GM12878 (cell line): ENCODE data around the gene TIAM1. TPM values are rescaled to one million over a fixed set of nuclear protein-coding genes. Genes with fewer than 3 reads are reported as not detected.

Experiments used
- ATAC-seq: fragments of 200-7000 bp; cut with Tn5 transposase; 3 replicates; pipeline ENCODE4 v1.9.1; 2020; ENCODE audit warnings: mild to moderate bottlenecking, moderate library complexity
- BruUV-seq: library from RNA; stranded (reverse); fragments of 400-500 nt; replicated peaks from 2 replicates; lab custom pipeline; 2021; lab: Mats Ljungman, UMichigan
- CTCF ChIA-PET: fragments of 300-600 bp; sonication (Branson Sonifier 250); formaldehyde crosslinking; extraction: SDS; loops from one replicate; lab custom pipeline; 2021; ENCODE audit warnings: inconsistent platforms; lab: Yijun Ruan, JAX
- POLR2A ChIA-PET: fragments of 350-600 bp; formaldehyde crosslinking; extraction: SDS; loops from one replicate; lab custom pipeline; 2021; ENCODE audit warnings: inconsistent platforms; lab: Charles Lee
- RAD21 ChIA-PET: fragments of 300-600 bp; sonication (Branson Sonifier 250); formaldehyde crosslinking; loops from one replicate; lab custom pipeline; 2023; ENCODE audit warnings: antibody characterized with exemption; ENCODE audit not compliant: unreplicated experiment; lab: Charles Lee
- SMC1A ChIA-PET: fragments of 300-600 bp; sonication (Branson Sonifier 250); formaldehyde crosslinking; loops from one replicate; lab custom pipeline; 2023; ENCODE audit not compliant: unreplicated experiment, uncharacterized antibody; lab: Charles Lee
- DNase-seq: peaks from one replicate; pipeline ENCODE4 v3.0.0-alpha.2; 2011; ENCODE audit warnings: low read depth, low spot score
- FAIRE-seq: peaks from 3 replicates; lab custom pipeline; 2011; peaks lifted over from hg19 to GRCh38; lab: Jason Lieb, UNC
- H2AFZ ChIP-seq: 2 replicates; pipeline ENCODE4 v1.6.0; 2011; ENCODE audit warnings: low read depth, low read length, control low read depth; ENCODE audit not compliant: control insufficient read depth
- H3K27ac ChIP-seq: 2 replicates; pipeline ENCODE4 v1.5.1; 2011; ENCODE audit warnings: control low read depth; ENCODE audit not compliant: control insufficient read depth, insufficient read depth
- H3K27me3 ChIP-seq, 2 experiments: replicated peaks in 1 of 2; 2 replicates each; pipeline versions ENCODE4 v1.6.0 to v1.6.1; 2011; ENCODE audit warnings: low read length in 1 of 2; ENCODE audit not compliant: control insufficient read depth in 2 of 2, insufficient read depth in 2 of 2
- H3K36me3 ChIP-seq, 2 experiments: 2 replicates each; pipeline ENCODE4 v1.5.1; 2011; ENCODE audit warnings: low read length in 1 of 2; ENCODE audit not compliant: control insufficient read depth in 2 of 2, insufficient read depth in 2 of 2
- H3K4me1 ChIP-seq: 2 replicates; pipeline ENCODE4 v1.6.1; 2011; ENCODE audit warnings: mild to moderate bottlenecking, low read length, moderate library complexity, mixed read lengths; ENCODE audit not compliant: control insufficient read depth, insufficient read depth
- H3K4me2 ChIP-seq: 2 replicates; pipeline ENCODE4 v1.6.0; 2011; ENCODE audit warnings: control low read depth; ENCODE audit not compliant: control insufficient read depth, insufficient read depth
- H3K4me3 ChIP-seq: fragments of 200-600 bp; sonication (generic); 2 replicates; pipeline ENCODE4 v1.5.1; 2016
- H3K79me2 ChIP-seq: 2 replicates; pipeline ENCODE4 v1.6.0; 2011; ENCODE audit warnings: low read length; ENCODE audit not compliant: control insufficient read depth, insufficient read depth
- H3K9ac ChIP-seq: 2 replicates; pipeline ENCODE4 v1.8.0; 2011; ENCODE audit warnings: low read length, control low read depth, mixed read lengths; ENCODE audit not compliant: control insufficient read depth, insufficient read depth
- H3K9me3 ChIP-seq: replicated peaks from 3 replicates; pipeline ENCODE4 v1.5.1; 2011; ENCODE audit warnings: mild to moderate bottlenecking, low read length; ENCODE audit not compliant: control insufficient read depth, insufficient read depth
- H4K20me1 ChIP-seq: 2 replicates; pipeline ENCODE4 v1.6.0; 2011; ENCODE audit not compliant: control insufficient read depth, insufficient read depth
- ATF7 ChIP-seq: fragments of 450-650 bp; IDR thresholded peaks from 2 replicates; pipeline ENCODE4 v1.6.1; 2016; ENCODE audit warnings: low read depth, mild to moderate bottlenecking
- CHD4 ChIP-seq: fragments of 200-600 bp; sonication (generic); IDR thresholded peaks from 2 replicates; pipeline ENCODE4 v1.6.1; 2016; ENCODE audit warnings: mild to moderate bottlenecking
- E2F8 ChIP-seq: fragments of 450-650 bp; IDR thresholded peaks from 2 replicates; pipeline ENCODE4 v1.6.1; 2018; ENCODE audit warnings: mild to moderate bottlenecking, low read depth, moderate library complexity; ENCODE audit not compliant: partially characterized antibody
- IKZF2 ChIP-seq, 2 experiments: fragments of 450-650 bp; IDR thresholded peaks; 2 replicates each; pipeline ENCODE4 v1.6.1; 2017; ENCODE audit warnings: mild to moderate bottlenecking in 2 of 2, moderate library complexity in 2 of 2
- KDM1A ChIP-seq: fragments of 200-600 bp; sonication (generic); IDR thresholded peaks from 2 replicates; pipeline ENCODE4 v1.6.1; 2016; ENCODE audit warnings: borderline replicate concordance
- KLF5 ChIP-seq: fragments of 450-650 bp; IDR thresholded peaks from 2 replicates; pipeline ENCODE4 v1.6.1; 2014; ENCODE audit warnings: mild to moderate bottlenecking; ENCODE audit not compliant: partially characterized antibody
- RELB ChIP-seq: fragments of 450-650 bp; IDR thresholded peaks from 2 replicates; pipeline ENCODE4 v1.6.1; 2017; ENCODE audit warnings: low read depth, mild to moderate bottlenecking, moderate library complexity
- SPI1 ChIP-seq: IDR thresholded peaks from 2 replicates; pipeline ENCODE4 v1.6.1; 2011; ENCODE audit warnings: low read depth, mild to moderate bottlenecking, low read length, moderate library complexity, borderline replicate concordance; ENCODE audit not compliant: insufficient read depth
- SREBF1 ChIP-seq: IDR thresholded peaks from 2 replicates; pipeline ENCODE4 v1.6.1; 2012; ENCODE audit warnings: mild to moderate bottlenecking, low read length
- SRF ChIP-seq, 2 experiments: IDR thresholded peaks; 2 replicates each; pipeline ENCODE4 v1.6.1; 2011; ENCODE audit warnings: low read depth in 2 of 2, low read length in 2 of 2, mild to moderate bottlenecking in 1 of 2, moderate library complexity in 1 of 2
- STAT1 ChIP-seq: fragments of 450-650 bp; conservative IDR thresholded peaks from 2 replicates; pipeline ENCODE4 v1.6.1; 2014; ENCODE audit warnings: antibody characterized with exemption, mild to moderate bottlenecking
- TBL1XR1 ChIP-seq: IDR thresholded peaks from 2 replicates; pipeline ENCODE4 v1.6.1; 2012; ENCODE audit warnings: low read depth, low read length, improper control_type of control experiment
- TCF3 ChIP-seq: IDR thresholded peaks from 2 replicates; pipeline ENCODE4 v1.6.1; 2012; ENCODE audit warnings: low read depth, mild to moderate bottlenecking, low read length, borderline replicate concordance; ENCODE audit not compliant: insufficient read depth
- YBX1 ChIP-seq: fragments of 450-650 bp; IDR thresholded peaks from 2 replicates; pipeline ENCODE4 v1.6.1; 2016; ENCODE audit warnings: antibody characterized with exemption
- ZBTB4 ChIP-seq: fragments of 450-650 bp; formaldehyde crosslinking; IDR thresholded peaks from 2 replicates; pipeline ENCODE4 v1.4.0; 2022; ENCODE audit warnings: mild to moderate bottlenecking, moderate library complexity
- ZNF384 ChIP-seq: IDR thresholded peaks from 2 replicates; pipeline ENCODE4 v1.6.1; 2012; ENCODE audit warnings: low read depth, mild to moderate bottlenecking, low read length, improper control_type of control experiment, borderline replicate concordance
- WGBS: methylation state at CpG from one replicate; pipeline ENCODE4 v1.1.6; 2016; ENCODE audit warnings: low lambda C conversion rate; ENCODE audit not compliant: insufficient replicate concordance, insufficient coverage; ENCODE audit errors: missing lambda C conversion rate; 5-methylcytosine and 5-hydroxymethylcytosine counted together
- in situ Hi-C: fragments of 300-500 bp; cut with MboI; formaldehyde crosslinking; loops from 9 replicates; pipeline ENCODE4 v1.14.3; 2018; ENCODE audit warnings: mixed read lengths
- intact Hi-C: fragments of 100-400 bp; cut with micrococcal nuclease; formaldehyde crosslinking; loops from one replicate; pipeline ENCODE4 v1.14.2; 2022; ENCODE audit not compliant: unreplicated experiment
- polyA plus RNA-seq, 11 experiments: library from polyadenylated mRNA; depleted of rRNA in 4 of 11; unstranded in 6 of 11; stranded (reverse) in 5 of 11; fragments of >200 nt; fragmentation: Nextera tagmentation in 4 of 11; fragmentation: Illumina TruSeq in 1 of 11; extraction: Ambion mirVana in 4 of 11; extraction: Trizol in 1 of 11; gene quantifications; 1 replicate in 1 of 11; 2 replicates in 10 of 11; pipeline versions ENCODE4 v1.2.1 to v1.2.3, GENCODE V29; 2011 to 2016; ENCODE audit warnings: inconsistent platforms in 2 of 11, missing spikeins in 2 of 11, low read depth in 1 of 11
- total RNA-seq, 4 experiments: library from RNA; depleted of rRNA in 3 of 4; stranded (reverse); fragments of >200 nt in 3 of 4; fragmentation: Illumina TruSeq in 1 of 4; extraction: Trizol in 1 of 4; gene quantifications; 2 replicates each; pipeline versions ENCODE4 v1.2.1 to v1.2.3, GENCODE V29; 2013 to 2021
- TF ChIP-seq, protein P1 (sequence below): IDR thresholded peaks from 2 replicates; pipeline ENCODE4 v1.6.1; 2011; ENCODE audit warnings: borderline replicate concordance, low read depth, mild to moderate bottlenecking, moderate library complexity, mixed read lengths, low read length; ENCODE audit not compliant: insufficient read depth; ENCODE audit errors: extremely low read length

TIAM1 gene
- total and polyA plus RNA-seq, 10 of the 15 experiments (the other 5 are each of a cell fraction or from before 2014, with no cell fraction given): 0.31 to 35.9 (median 0.78) TPM

DNA sequence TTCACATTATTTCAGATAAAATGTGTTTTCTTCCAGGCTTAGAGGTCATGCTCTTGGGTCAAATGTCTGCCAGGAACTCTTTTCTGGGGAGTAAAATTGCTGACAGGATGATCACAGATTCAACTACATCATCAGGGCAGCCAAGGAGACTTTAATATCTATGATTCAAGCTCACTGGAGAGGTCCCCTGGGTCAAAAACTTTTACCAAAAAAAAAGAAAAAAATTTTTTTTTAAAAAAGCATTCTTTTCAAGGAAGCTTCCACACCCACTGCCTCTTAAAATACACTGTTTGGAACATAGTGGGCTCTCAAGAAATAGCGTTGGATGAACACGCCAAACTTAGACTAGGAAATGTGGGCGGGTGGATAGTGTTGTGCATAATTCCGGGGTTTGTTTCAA is 81.3 kb downstream of the TIAM1 start:
- no peak for FAIRE-seq
- Histone ChIP-seq H3K4me1 (no peaks in the 10 kb centered on the region), H4K20me1 (no peaks in the 10 kb centered on the region), H3K4me2 (no peak overlapping the region), H3K27ac (no peak overlapping the region)
- WGBS: 13% methylated on average over 4 of the region's 4 CpGs
- CTCF ChIA-PET: no interaction called here
- TF ChIP-seq ZBTB4 (CRISPR knock-in tag) (no peak), CHD4 (no peak), SREBF1 (no peak), STAT1 (no peak), TBL1XR1 (no peak), SRF (IDR thresholded peaks at IDR 0.05; ENCODE audit: low read depth in 2 of 2, low read length in 2 of 2) (no peak), TCF3 (no peak), KDM1A (no peak), ATF7 (no peak), KLF5 (no peak), IKZF2 (IDR thresholded peaks at IDR 0.05) (no peak), YBX1 (no peak), ZNF384 (no peak), SPI1 (no peak), RELB (no peak), E2F8 (no peak)
- TF ChIP-seq, protein P1, sequence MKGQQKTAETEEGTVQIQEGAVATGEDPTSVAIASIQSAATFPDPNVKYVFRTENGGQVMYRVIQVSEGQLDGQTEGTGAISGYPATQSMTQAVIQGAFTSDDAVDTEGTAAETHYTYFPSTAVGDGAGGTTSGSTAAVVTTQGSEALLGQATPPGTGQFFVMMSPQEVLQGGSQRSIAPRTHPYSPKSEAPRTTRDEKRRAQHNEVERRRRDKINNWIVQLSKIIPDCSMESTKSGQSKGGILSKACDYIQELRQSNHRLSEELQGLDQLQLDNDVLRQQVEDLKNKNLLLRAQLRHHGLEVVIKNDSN: no peak
- TF ChIP-seq, all 136 proteins: peak for 0
- no peak overlapping the region for H2AFZ ChIP-seq
- no peak overlapping the region for H3K4me3 ChIP-seq
- H3K36me3 ChIP-seq: no peaks in the 10 kb centered on the region; a peak in 1 of 4 replicates
- ChIA-PET RAD21 (no interaction called here), SMC1A (no interaction called here), POLR2A (no interaction called here)
- no peaks in the 10 kb centered on the region; the same call in 2 of the 3 replicates for H3K9me3 ChIP-seq
- no TSS peak for BruUV-seq
- in situ Hi-C loops: no loop called here
- intact Hi-C loops: no loop called here
- no peaks in the 10 kb centered on the region for H3K79me2 ChIP-seq
- no peaks in the 10 kb centered on the region for H3K27me3 ChIP-seq
- no peak overlapping the region for H3K9ac ChIP-seq
- DNase-seq: no peak
- no peak for ATAC-seq
